Measurements from ENCODE around the gene GNB4.

Gene GNB4

GRCh38 chr3:179446501-179446900 is 4.8 kb downstream of the GNB4 start:
- peak; percentile 48 for TF ChIP-seq CTCF (conservative IDR thresholded peaks at IDR 0.05; ENCODE audit: low read depth, low read length)
- no peak overlapping the region for H3K4me3 ChIP-seq (ENCODE audit: low read depth, low read length)
- peak; percentile 62 for DNase-seq (ENCODE audit: low read depth)

- no peak overlapping the region for H3K4me3 ChIP-seq (ENCODE audit: low read depth, low read length)
- no peak for TF ChIP-seq CTCF (conservative IDR thresholded peaks at IDR 0.05; ENCODE audit: low read depth, low read length)
- no peak for DNase-seq (ENCODE audit: low read depth)
Measured at GRCh38 chr3:179438841-179439240, 12.4 kb downstream of the GNB4 start.

GRCh38 chr3:179436517-179436916 is 14.8 kb downstream of the GNB4 start:
- TF ChIP-seq CTCF (conservative IDR thresholded peaks at IDR 0.05; ENCODE audit: low read depth, low read length) = no peak
- no peak overlapping the region for H3K4me3 ChIP-seq (ENCODE audit: low read depth, low read length)
- DNase-seq (ENCODE audit: low read depth) = no peak

GRCh38 chr3:179432451-179432850 is 18.8 kb downstream of the GNB4 start:
- no peak for TF ChIP-seq CTCF (conservative IDR thresholded peaks at IDR 0.05; ENCODE audit: low read depth, low read length)
- DNase-seq (ENCODE audit: low read depth) = no peak
- no peak overlapping the region for H3K4me3 ChIP-seq (ENCODE audit: low read depth, low read length)

- no peak for TF ChIP-seq CTCF (conservative IDR thresholded peaks at IDR 0.05; ENCODE audit: low read depth, low read length)
- DNase-seq (ENCODE audit: low read depth) = peak; percentile 15
- no peak overlapping the region for H3K4me3 ChIP-seq (ENCODE audit: low read depth, low read length)
Measured at GRCh38 chr3:179432021-179432420, 19.2 kb downstream of the GNB4 start.

GRCh38 chr3:179430277-179430870 is 20.9 kb downstream of the GNB4 start:
- no peak overlapping the region for H3K4me3 ChIP-seq (ENCODE audit: low read depth, low read length)
- TF ChIP-seq CTCF (conservative IDR thresholded peaks at IDR 0.05; ENCODE audit: low read depth, low read length) = no peak
- DNase-seq (ENCODE audit: low read depth) = no peak

GRCh38 chr3:179428876-179429548 is 22.3 kb downstream of the GNB4 start:
- TF ChIP-seq CTCF (conservative IDR thresholded peaks at IDR 0.05; ENCODE audit: low read depth, low read length) = no peak
- no peak overlapping the region for H3K4me3 ChIP-seq (ENCODE audit: low read depth, low read length)
- no peak for DNase-seq (ENCODE audit: low read depth)

Data from choroid plexus epithelial cell (primary cell).